T-cell (primary cell): Measurements from ENCODE around the gene HECTD3. TPM values are rescaled to one million over a fixed set of nuclear protein-coding genes. Genes with fewer than 3 reads are reported as not detected.
A peak's percentile ranks its signal among the peaks of the same experiment; 100 is the strongest.

Experiments used
- ATAC-seq, 4 experiments: fragments of 200-7000 bp in 3 of 4; fragments of 150-1000 bp in 1 of 4; cut with Tn5 transposase; replicated peaks in 1 of 4; 1 replicate in 3 of 4; 2 replicates in 1 of 4; pipeline ENCODE4 v1.10.0; 2021; ENCODE audit warnings: moderate library complexity in 3 of 4, mild to moderate bottlenecking in 2 of 4, moderate number of reproducible peaks in 1 of 4
- CTCF ChIA-PET, 2 donors: fragments of 300-600 bp; sonication (Branson Sonifier 250); formaldehyde crosslinking; loops; one replicate each; lab custom pipeline; 2022; ENCODE audit warnings: antibody characterized with exemption in 2 of 2; lab: Charles Lee
- POLR2A ChIA-PET, 2 donors: fragments of 300-600 bp; sonication (Branson Sonifier 250); formaldehyde crosslinking; loops; one replicate each; lab custom pipeline; 2022; ENCODE audit warnings: antibody characterized with exemption in 2 of 2; lab: Charles Lee
- DNase-seq, 35 experiments: peaks; one replicate each; pipeline versions ENCODE4 v3.0.0 to v3.0.0-alpha.2; 2013 to 2023
- H3K27ac ChIP-seq: one replicate; pipeline ENCODE4 v1.5.1; 2013; ENCODE audit warnings: low read length
- H3K27me3 ChIP-seq, 2 experiments: replicated peaks in 1 of 2; 1 replicate in 1 of 2; 2 replicates in 1 of 2; pipeline versions ENCODE4 v1.6.1 to v1.7.0; 2013; ENCODE audit warnings: low read length in 1 of 2, mixed read lengths in 1 of 2; ENCODE audit not compliant: control insufficient read depth in 2 of 2, insufficient read depth in 2 of 2; ENCODE audit errors: extremely low read depth in 1 of 2
- H3K36me3 ChIP-seq, 2 donors: 1 replicate in 1 of 2; 2 replicates in 1 of 2; pipeline versions ENCODE4 v1.6.1 to v1.7.0; 2013; ENCODE audit warnings: low read length in 1 of 2; ENCODE audit not compliant: control insufficient read depth in 2 of 2, insufficient read depth in 1 of 2; ENCODE audit errors: extremely low read depth in 1 of 2
- H3K4me1 ChIP-seq, 2 experiments: 1 replicate in 1 of 2; 2 replicates in 1 of 2; pipeline versions ENCODE4 v1.6.1 to v1.7.0; 2013; ENCODE audit warnings: low read length in 2 of 2, mixed read lengths in 1 of 2; ENCODE audit not compliant: insufficient read depth in 2 of 2, control insufficient read depth in 1 of 2; ENCODE audit errors: extremely low read depth in 1 of 2
- H3K4me3 ChIP-seq, 2 donors: 1 replicate in 1 of 2; 2 replicates in 1 of 2; pipeline versions ENCODE4 v1.5.1 to v1.7.0; 2013; ENCODE audit warnings: mild to moderate bottlenecking in 2 of 2, low read length in 1 of 2, moderate library complexity in 1 of 2; ENCODE audit not compliant: control insufficient read depth in 1 of 2; ENCODE audit errors: extremely low read depth in 1 of 2
- H3K9me3 ChIP-seq: 2 replicates; pipeline ENCODE4 v1.7.0; 2013
- H3K27ac Mint-ChIP-seq, 2 donors: one replicate each; pipeline ENCODE4 v1.8.0; 2020 to 2021; ENCODE audit warnings: mild to moderate bottlenecking in 2 of 2, mixed read lengths in 2 of 2
- H3K27me3 Mint-ChIP-seq, 2 donors: one replicate each; pipeline ENCODE4 v1.8.0; 2021 to 2022; ENCODE audit warnings: mixed read lengths in 2 of 2
- H3K36me3 Mint-ChIP-seq: one replicate; pipeline ENCODE4 v1.8.0; 2021; ENCODE audit warnings: mixed read lengths
- H3K4me1 Mint-ChIP-seq, 3 donors: one replicate each; pipeline ENCODE4 v1.8.0; 2020 to 2022; ENCODE audit warnings: mixed read lengths in 3 of 3, mild to moderate bottlenecking in 1 of 3
- H3K4me3 Mint-ChIP-seq, 3 donors: one replicate each; pipeline ENCODE4 v1.8.0; 2020 to 2022; ENCODE audit warnings: mild to moderate bottlenecking in 3 of 3, mixed read lengths in 3 of 3, moderate library complexity in 3 of 3
- H3K9me3 Mint-ChIP-seq, 3 donors: one replicate each; pipeline ENCODE4 v1.8.0; 2020 to 2022; ENCODE audit warnings: mixed read lengths in 3 of 3
- WGBS: methylation state at CpG from one replicate; pipeline ENCODE4 v1.1.5; 2013; ENCODE audit warnings: missing lambda C conversion rate; ENCODE audit not compliant: insufficient coverage; 5-methylcytosine and 5-hydroxymethylcytosine counted together
- total RNA-seq, 35 experiments: library from RNA in 6 of 35; stranded (reverse) in 6 of 35; fragments of 120-200 nt in 1 of 35; gene quantifications; one replicate each; pipeline versions ENCODE4 v1.2.1 to v1.2.4 and lab custom pipeline; 2013 to 2026

The HECTD3 gene
- total RNA-seq, 5 donors from 2014 or later (not counting 1 experiment from before 2014, with no cell fraction given): 41.5 to 59.8 (median 55.4) TPM

DNA sequence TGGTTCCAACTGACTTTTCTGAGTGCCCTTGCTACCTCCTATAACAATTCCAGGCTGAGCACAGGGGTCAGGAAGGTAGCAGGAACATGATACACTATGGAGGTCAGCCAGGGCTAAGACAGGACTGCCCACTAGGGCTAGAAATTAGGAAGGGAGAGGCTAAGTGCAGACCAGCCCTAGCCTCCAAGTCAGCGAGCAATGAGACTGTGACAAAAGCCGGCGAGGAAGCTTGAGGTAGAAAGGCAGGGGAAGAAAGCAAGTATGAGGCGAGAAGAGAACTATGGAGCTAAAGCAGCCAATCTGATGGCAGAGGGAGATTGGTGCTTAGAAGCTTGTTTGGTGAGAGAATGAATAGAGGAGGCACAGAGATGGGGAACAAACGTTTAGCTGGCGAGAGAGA, 5.6 kb upstream of the HECTD3 start:
- Mint-ChIP-seq H3K4me1 (peaks cover 29 to 38% (median 30%) of the 10 kb centered on the region in 3 donors), H3K4me3 (no peak overlapping the region), H3K27me3 (no peaks in the 10 kb centered on the region), H3K27ac (no peak overlapping the region), H3K9me3 (no peaks in the 10 kb centered on the region), H3K36me3 (peaks cover 10% of the 10 kb centered on the region)
- DNase-seq (no peak), ATAC-seq (no peak)
- no peak overlapping the region for H3K27ac ChIP-seq
- ChIA-PET POLR2A (interaction anchor here in 1 of 2 donors (0.6 kb wide), 1 partner anchor 16 kb away, joined by 4 read pairs; no protein-coding TSS in a partner anchor), CTCF (interaction anchor here in 1 of 2 donors (1.3 kb wide), 1 partner anchor 286 kb away, joined by 3 read pairs; no protein-coding TSS in a partner anchor)
- peaks cover 12 to 32% of the 10 kb centered on the region in 2 experiments for H3K4me1 ChIP-seq
- peaks cover 0 to 8% of the 10 kb centered on the region in 2 donors for H3K36me3 ChIP-seq
- WGBS: 77% methylated on average over 4 of the region's 6 CpGs
- no peaks in the 10 kb centered on the region for H3K27me3 ChIP-seq
- no peaks in the 10 kb centered on the region for H3K9me3 ChIP-seq
- no peak overlapping the region for H3K4me3 ChIP-seq

DNA sequence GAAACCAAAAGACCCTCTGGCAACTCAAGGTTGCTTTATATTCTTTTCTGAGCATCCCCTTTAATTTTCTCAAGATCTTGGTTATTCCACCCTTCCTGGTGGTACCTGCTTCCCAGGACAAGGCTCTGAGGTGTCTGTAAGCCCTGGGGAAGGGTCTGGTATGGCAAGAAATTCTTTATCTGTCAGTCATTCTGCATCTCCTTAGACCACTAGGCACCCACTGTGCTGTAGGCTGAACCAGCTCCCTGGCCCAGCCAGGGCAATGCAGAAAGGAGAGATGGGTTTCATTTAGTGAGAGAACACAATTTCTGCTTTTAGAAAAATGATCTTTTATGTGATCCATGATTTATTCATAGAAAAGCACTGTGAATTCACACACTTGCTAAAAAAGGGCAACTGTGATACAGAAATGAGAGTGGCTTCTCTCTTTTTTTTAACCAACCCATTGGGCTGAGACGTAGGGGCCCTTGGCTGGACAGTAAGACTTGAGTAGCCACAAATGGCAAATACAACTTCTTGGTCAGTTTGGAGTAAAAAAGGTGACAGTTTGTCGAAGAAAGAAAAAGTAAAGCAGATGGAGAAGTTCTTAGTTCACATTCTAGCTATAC, 5.1 kb upstream of the HECTD3 start:
- Histone ChIP-seq H3K9me3 (no peaks in the 10 kb centered on the region), H3K36me3 (peaks cover 0 to 8% of the 10 kb centered on the region in 2 donors), H3K27me3 (no peaks in the 10 kb centered on the region), H3K4me3 (no peak overlapping the region), H3K4me1 (peaks cover 16 to 38% of the 10 kb centered on the region in 2 experiments), H3K27ac (no peak overlapping the region)
- ChIA-PET CTCF (interaction anchor here (0.6 to 6.1 kb wide), 7 partner anchors 155 to 570 kb away, joined by 3 to 124 read pairs (median 3); partner anchors contain the start of gene TESK2 (in 1 of the 2)), POLR2A (no interaction called here)
- H3K27ac Mint-ChIP-seq: peak overlapping the region in 1 of 2 donors; percentile 16
- ATAC-seq (no peak), DNase-seq (no peak)
- H3K4me3 Mint-ChIP-seq: no peak overlapping the region
- peaks cover 10% of the 10 kb centered on the region for H3K36me3 Mint-ChIP-seq
- no CpG with 5 or more reads among the region's 2 CpGs for WGBS
- no peaks in the 10 kb centered on the region for H3K9me3 Mint-ChIP-seq
- no peaks in the 10 kb centered on the region for H3K27me3 Mint-ChIP-seq
- peaks cover 35 to 44% (median 36%) of the 10 kb centered on the region in 3 donors for H3K4me1 Mint-ChIP-seq

DNA sequence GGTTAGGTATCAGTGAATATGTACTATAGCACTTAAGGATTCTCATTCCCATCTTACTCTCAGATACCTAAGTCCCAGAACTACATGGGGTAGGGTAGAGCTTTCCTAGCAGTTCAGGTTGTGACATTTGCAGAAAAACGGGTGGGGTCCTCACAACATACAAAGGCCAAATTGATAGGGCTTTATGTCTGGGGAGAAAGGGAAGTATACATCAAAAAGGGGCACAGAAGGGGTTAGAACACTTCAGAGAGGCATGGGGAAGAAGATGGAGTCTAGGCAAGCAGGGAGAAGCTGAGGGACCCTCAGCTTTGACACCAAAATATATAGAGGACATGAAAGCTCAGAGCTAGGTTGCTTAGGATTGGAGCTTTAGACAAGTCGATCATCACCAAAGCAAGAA, 4.6 kb upstream of the HECTD3 start:
- Mint-ChIP-seq H3K27me3 (no peaks in the 10 kb centered on the region), H3K36me3 (peaks cover 10% of the 10 kb centered on the region), H3K4me3 (no peak overlapping the region), H3K27ac (peak overlapping the region in 1 of 2 donors; percentile 54), H3K4me1 (peaks cover 36 to 46% (median 37%) of the 10 kb centered on the region in 3 donors), H3K9me3 (no peaks in the 10 kb centered on the region)
- ATAC-seq: no peak
- WGBS: 80% methylated on average over 2 of the region's 2 CpGs
- H3K36me3 ChIP-seq: peaks cover 0 to 8% of the 10 kb centered on the region in 2 donors
- peaks cover 16 to 39% of the 10 kb centered on the region in 2 experiments for H3K4me1 ChIP-seq
- H3K27ac ChIP-seq: no peak overlapping the region
- CTCF ChIA-PET: interaction anchor here (0.6 to 6.1 kb wide), 6 partner anchors 155 to 570 kb away, joined by 3 to 124 read pairs (median 4); partner anchors contain the start of gene TESK2 (in 1 of the 2)
- H3K9me3 ChIP-seq: no peaks in the 10 kb centered on the region
- POLR2A ChIA-PET: no interaction called here
- no peak overlapping the region for H3K4me3 ChIP-seq
- DNase-seq: no peak
- H3K27me3 ChIP-seq: no peaks in the 10 kb centered on the region

DNA sequence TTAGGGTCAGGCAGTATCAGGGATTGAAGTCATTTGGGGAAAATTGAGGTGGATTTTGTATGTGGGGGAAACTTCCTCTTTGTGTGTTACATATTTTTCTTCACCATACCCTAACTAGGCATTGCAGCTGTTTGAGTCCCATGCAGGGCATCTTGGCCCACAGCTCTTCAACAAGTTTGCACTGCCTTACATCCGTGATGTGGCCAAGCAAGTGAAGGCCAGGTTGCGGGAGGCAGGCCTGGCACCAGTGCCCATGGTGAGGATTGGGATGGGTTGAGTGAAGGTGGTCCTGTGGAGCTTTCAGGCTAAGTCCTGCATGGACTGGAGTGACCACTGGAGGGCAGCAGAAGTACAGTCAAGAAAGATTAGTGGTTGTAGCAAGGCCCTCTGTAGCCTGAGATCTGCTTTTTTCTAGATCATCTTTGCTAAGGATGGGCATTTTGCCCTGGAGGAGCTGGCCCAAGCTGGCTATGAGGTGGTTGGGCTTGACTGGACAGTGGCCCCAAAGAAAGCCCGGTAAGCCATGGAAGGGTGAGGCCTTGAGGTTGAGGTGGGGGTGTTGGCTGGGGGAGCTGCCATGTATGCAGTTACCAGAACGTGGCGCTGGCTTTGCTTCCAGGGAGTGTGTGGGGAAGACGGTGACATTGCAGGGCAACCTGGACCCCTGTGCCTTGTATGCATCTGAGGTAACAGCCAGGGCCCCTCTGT, 3.4 kb upstream of the HECTD3 start:
- Histone ChIP-seq H3K27ac (no peak overlapping the region), H3K4me1 (peaks cover 21 to 51% of the 10 kb centered on the region in 2 experiments), H3K36me3 (peaks cover 0 to 10% of the 10 kb centered on the region in 2 donors), H3K9me3 (no peaks in the 10 kb centered on the region), H3K27me3 (no peaks in the 10 kb centered on the region), H3K4me3 (no peak overlapping the region)
- Mint-ChIP-seq H3K4me1 (peaks cover 46 to 57% (median 48%) of the 10 kb centered on the region in 3 donors), H3K4me3 (peak overlapping the region; percentile 55 to 65 (median 62)), H3K27ac (peak overlapping the region; percentile 41 to 80), H3K36me3 (peaks cover 10% of the 10 kb centered on the region), H3K27me3 (no peaks in the 10 kb centered on the region), H3K9me3 (no peaks in the 10 kb centered on the region)
- 43% methylated on average over 4 of the region's 6 CpGs for WGBS
- peak; percentile 19 to 29 (median 26) for ATAC-seq
- ChIA-PET CTCF (interaction anchor here (0.6 to 6.1 kb wide), 16 partner anchors 8 to 481 kb away, joined by 3 to 124 read pairs (median 4); partner anchors contain the start of genes EIF2B3 (in 2 of the 2), MUTYH (in 1 of the 2), TESK2 (in 1 of the 2) and TOE1 (in 1 of the 2)), POLR2A (interaction anchor here (0.6 to 1.0 kb wide), 2 partner anchors 479 to 568 kb away, joined by 3 read pairs; no protein-coding TSS in a partner anchor)
- DNase-seq: peak; percentile 55 to 89 (median 74)

DNA sequence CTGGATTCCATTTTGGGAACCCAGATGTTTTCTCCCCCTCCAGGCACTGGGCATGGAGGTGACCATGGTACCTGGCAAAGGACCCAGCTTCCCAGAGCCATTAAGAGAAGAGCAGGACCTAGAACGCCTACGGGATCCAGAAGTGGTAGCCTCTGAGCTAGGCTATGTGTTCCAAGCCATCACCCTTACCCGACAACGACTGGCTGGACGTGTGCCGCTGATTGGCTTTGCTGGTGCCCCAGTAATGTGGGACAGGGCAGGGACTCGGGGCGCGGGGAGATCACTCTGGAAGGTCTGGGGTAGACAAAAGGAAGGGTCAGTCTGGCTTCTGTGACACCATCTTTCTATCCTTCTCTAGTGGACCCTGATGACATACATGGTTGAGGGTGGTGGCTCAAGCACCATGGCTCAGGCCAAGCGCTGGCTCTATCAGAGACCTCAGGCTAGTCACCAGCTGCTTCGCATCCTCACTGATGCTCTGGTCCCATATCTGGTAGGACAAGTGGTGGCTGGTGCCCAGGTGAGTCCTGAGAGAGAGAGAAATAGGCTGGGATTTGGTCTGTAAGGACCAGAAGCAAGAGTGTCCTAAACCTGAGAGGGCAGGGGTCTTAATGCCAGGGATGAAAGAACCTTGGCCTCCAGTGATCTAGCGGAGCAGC, 2.6 kb upstream of the HECTD3 start:
- ChIA-PET POLR2A (interaction anchor here (0.5 to 1.0 kb wide), 2 partner anchors 170 to 480 kb away, joined by 3 to 4 read pairs; no protein-coding TSS in a partner anchor), CTCF (interaction anchor here (0.6 to 6.1 kb wide), 19 partner anchors 18 to 485 kb away, joined by 3 to 124 read pairs (median 4); partner anchors contain the start of genes EIF2B3 (in 2 of the 2), MUTYH (in 1 of the 2), TESK2 (in 1 of the 2) and TOE1 (in 1 of the 2))
- H3K4me1 ChIP-seq: peaks cover 21 to 58% of the 10 kb centered on the region in 2 experiments
- Mint-ChIP-seq H3K27ac (peak overlapping the region in 1 of 2 donors; percentile 71), H3K4me3 (peak overlapping the region in 1 of 3 donors; percentile 94), H3K9me3 (no peaks in the 10 kb centered on the region), H3K27me3 (no peaks in the 10 kb centered on the region), H3K4me1 (peaks cover 53 to 62% (median 54%) of the 10 kb centered on the region in 3 donors), H3K36me3 (peaks cover 16% of the 10 kb centered on the region)
- H3K36me3 ChIP-seq: peaks cover 2 to 18% of the 10 kb centered on the region in 2 donors
- no peaks in the 10 kb centered on the region for H3K27me3 ChIP-seq
- WGBS: 86% methylated on average over 12 of the region's 12 CpGs
- no peak overlapping the region for H3K27ac ChIP-seq
- H3K4me3 ChIP-seq: no peak overlapping the region
- ATAC-seq: no peak
- no peaks in the 10 kb centered on the region for H3K9me3 ChIP-seq
- DNase-seq: no peak
